ENCODE measurements around the gene TIMM29.

DNA sequence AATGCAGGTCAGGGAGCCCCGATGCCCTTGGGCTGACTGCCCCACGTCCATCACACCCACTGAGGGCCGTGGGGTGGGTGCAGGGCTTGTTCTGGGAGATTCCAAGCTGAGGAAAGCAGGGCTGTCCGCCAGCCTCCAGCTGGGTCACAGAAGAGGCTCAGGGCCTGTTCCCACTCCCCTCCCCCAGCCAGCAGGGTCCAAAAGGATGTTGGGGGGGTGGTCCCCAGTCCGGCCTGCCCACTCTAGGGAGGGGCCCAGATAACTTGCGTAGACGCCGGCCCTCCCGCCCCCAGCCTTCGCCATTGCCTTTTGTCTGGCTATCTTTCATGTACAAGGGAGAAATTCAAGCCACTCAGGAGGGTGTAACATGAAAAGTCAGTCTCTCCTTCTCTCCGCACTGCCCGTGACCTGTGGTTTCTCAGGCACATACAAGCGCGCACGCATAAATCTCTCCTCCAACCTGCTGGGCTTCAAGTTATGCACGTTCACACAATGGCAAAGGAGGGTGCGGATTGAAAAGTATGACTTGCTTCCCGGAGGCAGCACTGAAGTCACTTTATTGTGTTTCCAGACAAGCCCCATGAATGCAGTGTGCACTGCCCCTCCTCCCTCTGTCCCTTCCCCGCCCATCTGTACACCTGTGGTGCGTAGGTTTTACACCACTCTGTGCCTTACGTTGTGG lies 37.1 kb upstream of the TIMM29 start:
- TF ChIP-seq, protein P1, sequence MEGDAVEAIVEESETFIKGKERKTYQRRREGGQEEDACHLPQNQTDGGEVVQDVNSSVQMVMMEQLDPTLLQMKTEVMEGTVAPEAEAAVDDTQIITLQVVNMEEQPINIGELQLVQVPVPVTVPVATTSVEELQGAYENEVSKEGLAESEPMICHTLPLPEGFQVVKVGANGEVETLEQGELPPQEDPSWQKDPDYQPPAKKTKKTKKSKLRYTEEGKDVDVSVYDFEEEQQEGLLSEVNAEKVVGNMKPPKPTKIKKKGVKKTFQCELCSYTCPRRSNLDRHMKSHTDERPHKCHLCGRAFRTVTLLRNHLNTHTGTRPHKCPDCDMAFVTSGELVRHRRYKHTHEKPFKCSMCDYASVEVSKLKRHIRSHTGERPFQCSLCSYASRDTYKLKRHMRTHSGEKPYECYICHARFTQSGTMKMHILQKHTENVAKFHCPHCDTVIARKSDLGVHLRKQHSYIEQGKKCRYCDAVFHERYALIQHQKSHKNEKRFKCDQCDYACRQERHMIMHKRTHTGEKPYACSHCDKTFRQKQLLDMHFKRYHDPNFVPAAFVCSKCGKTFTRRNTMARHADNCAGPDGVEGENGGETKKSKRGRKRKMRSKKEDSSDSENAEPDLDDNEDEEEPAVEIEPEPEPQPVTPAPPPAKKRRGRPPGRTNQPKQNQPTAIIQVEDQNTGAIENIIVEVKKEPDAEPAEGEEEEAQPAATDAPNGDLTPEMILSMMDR (IDR thresholded peaks at IDR 0.05), result no peak
- no peak for TF ChIP-seq EP300 (IDR thresholded peaks at IDR 0.05)
